ENCODE data around the gene HELB. TPM values are rescaled to one million over a fixed set of nuclear protein-coding genes. Genes with fewer than 3 reads are reported as not detected.

HELB gene
- polyA plus RNA-seq, 2 of the 4 experiments (the other 2 are of a cell fraction) = 1.1 to 5.6 TPM

DNA sequence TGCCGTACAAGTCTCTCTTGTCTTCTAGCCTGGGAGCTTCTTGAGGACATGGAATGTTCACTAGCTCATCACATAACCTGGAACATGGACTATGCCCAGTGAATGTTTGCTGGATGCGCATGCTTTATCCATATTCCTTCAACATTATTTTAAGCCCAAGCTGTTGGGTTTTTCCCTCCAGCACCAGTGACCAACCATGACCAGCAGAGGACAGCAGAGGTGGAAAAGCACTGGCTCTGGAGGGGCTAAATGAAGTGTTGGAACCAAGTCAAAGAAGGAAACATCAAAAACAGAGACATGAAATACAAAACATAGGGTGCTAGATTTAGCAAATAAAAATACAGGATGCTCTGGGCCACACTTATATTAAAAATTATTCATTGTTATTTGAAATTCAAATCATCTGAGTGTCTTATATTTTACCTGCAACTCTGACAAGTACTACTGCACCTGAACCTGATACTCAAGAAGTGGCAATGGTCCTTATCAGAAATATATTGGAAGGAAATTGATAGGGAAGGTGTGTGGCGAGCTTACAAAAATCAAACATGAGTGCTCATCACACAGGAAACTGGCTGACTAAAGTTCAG lies 23.1 kb upstream of the HELB start:
- TF ChIP-seq CHD4 (IDR thresholded peaks at IDR 0.05; ENCODE audit: borderline replicate concordance) = no peak
- TF ChIP-seq HOXA7 (CRISPR knock-in tag; IDR thresholded peaks at IDR 0.05) = no peak
- TF ChIP-seq, protein P1, sequence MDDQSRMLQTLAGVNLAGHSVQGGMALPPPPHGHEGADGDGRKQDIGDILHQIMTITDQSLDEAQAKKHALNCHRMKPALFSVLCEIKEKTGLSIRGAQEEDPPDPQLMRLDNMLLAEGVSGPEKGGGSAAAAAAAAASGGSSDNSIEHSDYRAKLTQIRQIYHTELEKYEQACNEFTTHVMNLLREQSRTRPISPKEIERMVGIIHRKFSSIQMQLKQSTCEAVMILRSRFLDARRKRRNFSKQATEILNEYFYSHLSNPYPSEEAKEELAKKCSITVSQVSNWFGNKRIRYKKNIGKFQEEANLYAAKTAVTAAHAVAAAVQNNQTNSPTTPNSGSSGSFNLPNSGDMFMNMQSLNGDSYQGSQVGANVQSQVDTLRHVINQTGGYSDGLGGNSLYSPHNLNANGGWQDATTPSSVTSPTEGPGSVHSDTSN (IDR thresholded peaks at IDR 0.05) = no peak
- TF ChIP-seq FOXS1 (CRISPR knock-in tag; IDR thresholded peaks at IDR 0.05) = no peak
- no peak for TF ChIP-seq MAZ (IDR thresholded peaks at IDR 0.05; ENCODE audit: borderline replicate concordance, low read depth, low read length)
- TF ChIP-seq, protein P2, sequence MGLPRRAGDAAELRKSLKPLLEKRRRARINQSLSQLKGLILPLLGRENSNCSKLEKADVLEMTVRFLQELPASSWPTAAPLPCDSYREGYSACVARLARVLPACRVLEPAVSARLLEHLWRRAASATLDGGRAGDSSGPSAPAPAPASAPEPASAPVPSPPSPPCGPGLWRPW (IDR thresholded peaks at IDR 0.05) = no peak
- TF ChIP-seq RCOR1 (IDR thresholded peaks at IDR 0.05; ENCODE audit: low read depth, low read length) = no peak
- TF ChIP-seq POLR2AphosphoS2 (conservative IDR thresholded peaks at IDR 0.05; ENCODE audit: low read length) = no peak
- no peak for TF ChIP-seq EP300 (IDR thresholded peaks at IDR 0.05)
- no peak for TF ChIP-seq RARB (CRISPR knock-in tag; IDR thresholded peaks at IDR 0.05)
- TF ChIP-seq SMC3 (IDR thresholded peaks at IDR 0.05) = peak; percentile 42
- TF ChIP-seq RAD21 (conservative IDR thresholded peaks at IDR 0.05 in 1 of 2, IDR thresholded peaks at IDR 0.05 in 1 of 2) = peak; percentile 36 to 39; a peak in 3 of 5 replicates
- no peak for TF ChIP-seq KDM5A (IDR thresholded peaks at IDR 0.05)
- no peak for TF ChIP-seq NPAS2 (CRISPR knock-in tag; IDR thresholded peaks at IDR 0.05; ENCODE audit: borderline replicate concordance)
- no peak for TF ChIP-seq CHD2 (IDR thresholded peaks at IDR 0.05; ENCODE audit: low read length, partially characterized antibody)
- TF ChIP-seq, protein P3, sequence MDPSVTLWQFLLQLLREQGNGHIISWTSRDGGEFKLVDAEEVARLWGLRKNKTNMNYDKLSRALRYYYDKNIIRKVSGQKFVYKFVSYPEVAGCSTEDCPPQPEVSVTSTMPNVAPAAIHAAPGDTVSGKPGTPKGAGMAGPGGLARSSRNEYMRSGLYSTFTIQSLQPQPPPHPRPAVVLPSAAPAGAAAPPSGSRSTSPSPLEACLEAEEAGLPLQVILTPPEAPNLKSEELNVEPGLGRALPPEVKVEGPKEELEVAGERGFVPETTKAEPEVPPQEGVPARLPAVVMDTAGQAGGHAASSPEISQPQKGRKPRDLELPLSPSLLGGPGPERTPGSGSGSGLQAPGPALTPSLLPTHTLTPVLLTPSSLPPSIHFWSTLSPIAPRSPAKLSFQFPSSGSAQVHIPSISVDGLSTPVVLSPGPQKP (IDR thresholded peaks at IDR 0.05; ENCODE audit: low read depth, low read length) = no peak
- TF ChIP-seq JUNB (IDR thresholded peaks at IDR 0.05) = no peak
- TF ChIP-seq CBX2 (IDR thresholded peaks at IDR 0.05; ENCODE audit: borderline replicate concordance, low read depth) = no peak
- no peak for TF ChIP-seq RNF2 (IDR thresholded peaks at IDR 0.05; ENCODE audit: borderline replicate concordance, low read depth)
- TF ChIP-seq ZSCAN20 (CRISPR knock-in tag; IDR thresholded peaks at IDR 0.05) = no peak
- TF ChIP-seq, protein P4, sequence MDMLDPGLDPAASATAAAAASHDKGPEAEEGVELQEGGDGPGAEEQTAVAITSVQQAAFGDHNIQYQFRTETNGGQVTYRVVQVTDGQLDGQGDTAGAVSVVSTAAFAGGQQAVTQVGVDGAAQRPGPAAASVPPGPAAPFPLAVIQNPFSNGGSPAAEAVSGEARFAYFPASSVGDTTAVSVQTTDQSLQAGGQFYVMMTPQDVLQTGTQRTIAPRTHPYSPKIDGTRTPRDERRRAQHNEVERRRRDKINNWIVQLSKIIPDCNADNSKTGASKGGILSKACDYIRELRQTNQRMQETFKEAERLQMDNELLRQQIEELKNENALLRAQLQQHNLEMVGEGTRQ (IDR thresholded peaks at IDR 0.05) = no peak
- TF ChIP-seq, protein P5, sequence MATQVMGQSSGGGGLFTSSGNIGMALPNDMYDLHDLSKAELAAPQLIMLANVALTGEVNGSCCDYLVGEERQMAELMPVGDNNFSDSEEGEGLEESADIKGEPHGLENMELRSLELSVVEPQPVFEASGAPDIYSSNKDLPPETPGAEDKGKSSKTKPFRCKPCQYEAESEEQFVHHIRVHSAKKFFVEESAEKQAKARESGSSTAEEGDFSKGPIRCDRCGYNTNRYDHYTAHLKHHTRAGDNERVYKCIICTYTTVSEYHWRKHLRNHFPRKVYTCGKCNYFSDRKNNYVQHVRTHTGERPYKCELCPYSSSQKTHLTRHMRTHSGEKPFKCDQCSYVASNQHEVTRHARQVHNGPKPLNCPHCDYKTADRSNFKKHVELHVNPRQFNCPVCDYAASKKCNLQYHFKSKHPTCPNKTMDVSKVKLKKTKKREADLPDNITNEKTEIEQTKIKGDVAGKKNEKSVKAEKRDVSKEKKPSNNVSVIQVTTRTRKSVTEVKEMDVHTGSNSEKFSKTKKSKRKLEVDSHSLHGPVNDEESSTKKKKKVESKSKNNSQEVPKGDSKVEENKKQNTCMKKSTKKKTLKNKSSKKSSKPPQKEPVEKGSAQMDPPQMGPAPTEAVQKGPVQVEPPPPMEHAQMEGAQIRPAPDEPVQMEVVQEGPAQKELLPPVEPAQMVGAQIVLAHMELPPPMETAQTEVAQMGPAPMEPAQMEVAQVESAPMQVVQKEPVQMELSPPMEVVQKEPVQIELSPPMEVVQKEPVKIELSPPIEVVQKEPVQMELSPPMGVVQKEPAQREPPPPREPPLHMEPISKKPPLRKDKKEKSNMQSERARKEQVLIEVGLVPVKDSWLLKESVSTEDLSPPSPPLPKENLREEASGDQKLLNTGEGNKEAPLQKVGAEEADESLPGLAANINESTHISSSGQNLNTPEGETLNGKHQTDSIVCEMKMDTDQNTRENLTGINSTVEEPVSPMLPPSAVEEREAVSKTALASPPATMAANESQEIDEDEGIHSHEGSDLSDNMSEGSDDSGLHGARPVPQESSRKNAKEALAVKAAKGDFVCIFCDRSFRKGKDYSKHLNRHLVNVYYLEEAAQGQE (IDR thresholded peaks at IDR 0.05) = no peak
- no peak for TF ChIP-seq EHMT2 (IDR thresholded peaks at IDR 0.05; ENCODE audit: low read depth)
- TF ChIP-seq RFX5 (IDR thresholded peaks at IDR 0.05) = no peak
- TF ChIP-seq, protein P6, sequence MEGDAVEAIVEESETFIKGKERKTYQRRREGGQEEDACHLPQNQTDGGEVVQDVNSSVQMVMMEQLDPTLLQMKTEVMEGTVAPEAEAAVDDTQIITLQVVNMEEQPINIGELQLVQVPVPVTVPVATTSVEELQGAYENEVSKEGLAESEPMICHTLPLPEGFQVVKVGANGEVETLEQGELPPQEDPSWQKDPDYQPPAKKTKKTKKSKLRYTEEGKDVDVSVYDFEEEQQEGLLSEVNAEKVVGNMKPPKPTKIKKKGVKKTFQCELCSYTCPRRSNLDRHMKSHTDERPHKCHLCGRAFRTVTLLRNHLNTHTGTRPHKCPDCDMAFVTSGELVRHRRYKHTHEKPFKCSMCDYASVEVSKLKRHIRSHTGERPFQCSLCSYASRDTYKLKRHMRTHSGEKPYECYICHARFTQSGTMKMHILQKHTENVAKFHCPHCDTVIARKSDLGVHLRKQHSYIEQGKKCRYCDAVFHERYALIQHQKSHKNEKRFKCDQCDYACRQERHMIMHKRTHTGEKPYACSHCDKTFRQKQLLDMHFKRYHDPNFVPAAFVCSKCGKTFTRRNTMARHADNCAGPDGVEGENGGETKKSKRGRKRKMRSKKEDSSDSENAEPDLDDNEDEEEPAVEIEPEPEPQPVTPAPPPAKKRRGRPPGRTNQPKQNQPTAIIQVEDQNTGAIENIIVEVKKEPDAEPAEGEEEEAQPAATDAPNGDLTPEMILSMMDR (IDR thresholded peaks at IDR 0.05) = peak; percentile 42
- no peak for TF ChIP-seq POLR2A (IDR thresholded peaks at IDR 0.05; ENCODE audit: low read length)
- no peaks in the 10 kb centered on the region for H3K4me1 ChIP-seq
- ChIA-PET CTCF (interaction anchor here (0.6 to 2.1 kb wide), 8 partner anchors 9 to 417 kb away, joined by 3 to 9 read pairs (median 3); no protein-coding TSS in a partner anchor), POLR2A (interaction anchor here (0.6 kb wide), 1 partner anchor 110 kb away, joined by 3 read pairs; the partner anchor contains the start of gene TMBIM4)
- H3K4me2 ChIP-seq = no peak overlapping the region
- DNase-seq (ENCODE audit: low read depth in 1 of 2, low spot score in 1 of 2) = peak; percentile 21 to 33
- ATAC-seq = peak; percentile 70 to 82; a peak in 4 of 6 replicates
- FAIRE-seq = no peak
- 0 out of 3 replicates have a peak, but pooled peaks cover 3% of the 10 kb centered on the region for H3K9me3 ChIP-seq
- no peak overlapping the region for H3K27ac ChIP-seq
- WGBS (ENCODE audit: missing lambda C conversion rate) = 0% methylated on average over 3 of the region's 3 CpGs
- no peak overlapping the region for H3K4me3 ChIP-seq
